ENCODE data around the gene BPTF.
"Not testable (repeated sequence)": the region's sequence is repeated elsewhere in the genome, so short reads cannot be mapped to it uniquely, and the experiment has no call there.

The BPTF gene

DNA sequence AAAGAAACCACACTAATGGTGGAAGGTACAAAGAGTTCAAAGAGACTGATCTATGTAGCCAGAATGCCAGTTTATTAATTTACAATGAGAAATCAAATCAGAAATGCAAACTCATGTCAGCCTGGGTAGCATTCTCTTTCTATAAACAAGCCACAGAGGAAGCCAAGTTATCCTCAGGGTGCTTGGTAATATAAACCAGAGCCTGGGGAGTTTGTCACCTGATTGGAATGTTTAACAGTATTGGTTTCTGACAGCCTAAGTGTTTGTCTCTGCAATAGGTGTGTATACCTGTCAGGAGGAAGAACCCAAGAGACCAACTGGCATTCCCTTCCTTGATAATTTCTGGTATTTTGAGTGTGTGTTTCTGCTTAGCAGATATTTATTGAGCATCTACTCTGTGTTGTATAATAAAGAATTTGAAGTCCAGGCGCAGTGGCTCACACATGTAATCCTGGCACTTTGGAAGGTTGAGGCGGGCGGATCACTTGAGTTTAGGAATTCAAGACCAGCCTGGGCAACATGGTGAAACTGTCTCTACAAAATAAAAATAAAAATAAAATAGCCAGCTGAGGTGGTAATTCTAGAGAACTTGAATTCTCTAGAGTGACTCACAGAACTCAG is 174.1 kb downstream of the BPTF start:
- TF ChIP-seq, protein P1, sequence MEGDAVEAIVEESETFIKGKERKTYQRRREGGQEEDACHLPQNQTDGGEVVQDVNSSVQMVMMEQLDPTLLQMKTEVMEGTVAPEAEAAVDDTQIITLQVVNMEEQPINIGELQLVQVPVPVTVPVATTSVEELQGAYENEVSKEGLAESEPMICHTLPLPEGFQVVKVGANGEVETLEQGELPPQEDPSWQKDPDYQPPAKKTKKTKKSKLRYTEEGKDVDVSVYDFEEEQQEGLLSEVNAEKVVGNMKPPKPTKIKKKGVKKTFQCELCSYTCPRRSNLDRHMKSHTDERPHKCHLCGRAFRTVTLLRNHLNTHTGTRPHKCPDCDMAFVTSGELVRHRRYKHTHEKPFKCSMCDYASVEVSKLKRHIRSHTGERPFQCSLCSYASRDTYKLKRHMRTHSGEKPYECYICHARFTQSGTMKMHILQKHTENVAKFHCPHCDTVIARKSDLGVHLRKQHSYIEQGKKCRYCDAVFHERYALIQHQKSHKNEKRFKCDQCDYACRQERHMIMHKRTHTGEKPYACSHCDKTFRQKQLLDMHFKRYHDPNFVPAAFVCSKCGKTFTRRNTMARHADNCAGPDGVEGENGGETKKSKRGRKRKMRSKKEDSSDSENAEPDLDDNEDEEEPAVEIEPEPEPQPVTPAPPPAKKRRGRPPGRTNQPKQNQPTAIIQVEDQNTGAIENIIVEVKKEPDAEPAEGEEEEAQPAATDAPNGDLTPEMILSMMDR (IDR thresholded peaks at IDR 0.05; ENCODE audit: insufficient read depth, low read depth, low read length, missing control alignments), result no peak
- no peak overlapping the region for H3K4me3 ChIP-seq (ENCODE audit: low read length)
- peak; percentile 82 for DNase-seq (ENCODE audit: low read depth)

DNA sequence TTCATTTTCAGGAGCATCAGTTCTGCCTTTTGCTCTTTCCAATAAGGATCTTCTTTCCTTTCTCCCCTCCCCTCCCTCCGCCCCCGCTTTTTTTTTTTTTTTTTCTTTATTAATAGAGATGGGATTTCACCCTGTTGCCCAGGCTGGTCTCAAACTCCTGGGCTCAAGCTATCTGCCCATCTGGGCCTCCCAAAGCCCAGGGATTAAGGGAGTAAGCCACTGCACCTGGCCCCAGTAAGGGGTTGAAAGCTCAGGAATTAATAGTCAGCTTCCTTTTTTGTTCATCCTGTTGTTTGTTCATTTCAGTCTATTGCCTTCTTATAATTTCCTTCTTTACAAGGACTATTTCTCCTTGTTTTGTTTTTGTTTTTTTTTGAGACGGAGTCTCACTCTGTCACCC is 178.9 kb downstream of the BPTF start:
- H3K4me3 ChIP-seq (ENCODE audit: low read length), result no peak overlapping the region
- no peak for DNase-seq (ENCODE audit: low read depth)
- TF ChIP-seq, protein P1 (IDR thresholded peaks at IDR 0.05; ENCODE audit: insufficient read depth, low read depth, low read length, missing control alignments), result no peak

DNA sequence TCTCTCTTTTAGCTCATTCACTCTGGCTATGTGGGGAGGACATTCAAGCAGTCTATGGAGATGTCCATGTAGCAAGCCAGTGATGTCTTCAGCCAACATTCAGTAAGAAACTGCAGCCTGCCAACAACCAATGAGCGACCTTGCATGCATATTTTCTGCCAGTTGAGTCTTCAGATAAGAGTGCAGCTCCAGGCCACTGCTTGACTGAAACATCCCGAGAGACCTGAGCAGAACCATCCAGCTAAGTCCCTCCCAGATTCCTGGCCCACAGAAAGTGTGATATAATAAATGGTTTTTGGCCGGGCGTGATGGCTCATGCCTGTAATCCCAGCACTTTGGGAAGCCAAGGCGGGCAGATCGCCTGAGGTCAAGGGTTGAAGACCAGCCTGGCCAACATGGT is 181.5 kb downstream of the BPTF start:
- H3K4me3 ChIP-seq (ENCODE audit: low read length), result no peak overlapping the region
- TF ChIP-seq, protein P1 (IDR thresholded peaks at IDR 0.05; ENCODE audit: insufficient read depth, low read depth, low read length, missing control alignments), result no peak
- DNase-seq (ENCODE audit: low read depth), result no peak

DNA sequence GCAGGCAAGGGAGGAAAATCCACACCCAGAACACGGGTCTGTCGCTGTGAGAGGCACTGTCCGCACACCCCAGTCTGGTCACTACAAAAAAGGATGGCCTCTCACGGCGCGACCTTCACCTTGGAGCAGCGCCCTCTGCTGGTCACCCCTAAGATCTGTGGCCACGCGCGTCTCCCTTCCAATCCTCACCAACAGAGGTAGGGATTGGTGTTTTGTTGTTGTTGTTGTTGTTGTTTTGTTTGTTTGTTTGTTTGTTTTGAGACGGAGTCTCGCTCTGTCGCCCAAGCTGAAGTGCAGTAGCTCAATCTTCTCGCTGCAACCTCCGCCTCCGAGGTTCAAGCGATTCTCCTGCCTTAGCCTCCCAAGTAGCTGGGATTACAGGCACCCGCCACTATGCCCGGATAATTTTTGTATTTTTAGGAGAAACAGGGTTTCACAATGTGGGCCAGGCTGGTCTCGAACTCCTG is 185.9 kb downstream of the BPTF start:
- DNase-seq (ENCODE audit: low read depth), result peak; percentile 29
- TF ChIP-seq, protein P1 (IDR thresholded peaks at IDR 0.05; ENCODE audit: insufficient read depth, low read depth, low read length, missing control alignments), result peak; percentile 65
- H3K4me3 ChIP-seq (ENCODE audit: low read length), result no peak overlapping the region

DNA sequence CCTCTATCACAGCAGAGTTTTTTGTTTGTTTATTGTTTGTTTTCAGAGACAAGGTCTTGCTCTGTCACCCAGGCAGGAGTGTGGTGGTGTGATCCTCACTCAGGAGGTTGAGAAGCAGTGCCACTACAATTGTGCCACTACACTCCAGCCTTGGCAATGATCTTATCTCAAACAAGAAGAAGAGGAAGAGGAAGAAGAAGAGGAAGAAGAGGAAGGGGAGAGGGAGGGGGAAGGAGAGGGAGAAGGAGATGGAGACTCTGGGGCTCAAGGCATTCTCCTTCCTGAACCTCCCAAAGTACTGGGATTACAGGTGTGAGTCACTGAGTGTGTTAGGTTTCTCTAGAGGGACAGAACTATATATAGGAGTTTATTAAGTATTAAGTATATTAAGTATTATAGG is 188.1 kb downstream of the BPTF start:
- no peak for DNase-seq (ENCODE audit: low read depth)
- TF ChIP-seq, protein P1 (IDR thresholded peaks at IDR 0.05; ENCODE audit: insufficient read depth, low read depth, low read length, missing control alignments), result no peak
- no peak overlapping the region for H3K4me3 ChIP-seq (ENCODE audit: low read length)

DNA sequence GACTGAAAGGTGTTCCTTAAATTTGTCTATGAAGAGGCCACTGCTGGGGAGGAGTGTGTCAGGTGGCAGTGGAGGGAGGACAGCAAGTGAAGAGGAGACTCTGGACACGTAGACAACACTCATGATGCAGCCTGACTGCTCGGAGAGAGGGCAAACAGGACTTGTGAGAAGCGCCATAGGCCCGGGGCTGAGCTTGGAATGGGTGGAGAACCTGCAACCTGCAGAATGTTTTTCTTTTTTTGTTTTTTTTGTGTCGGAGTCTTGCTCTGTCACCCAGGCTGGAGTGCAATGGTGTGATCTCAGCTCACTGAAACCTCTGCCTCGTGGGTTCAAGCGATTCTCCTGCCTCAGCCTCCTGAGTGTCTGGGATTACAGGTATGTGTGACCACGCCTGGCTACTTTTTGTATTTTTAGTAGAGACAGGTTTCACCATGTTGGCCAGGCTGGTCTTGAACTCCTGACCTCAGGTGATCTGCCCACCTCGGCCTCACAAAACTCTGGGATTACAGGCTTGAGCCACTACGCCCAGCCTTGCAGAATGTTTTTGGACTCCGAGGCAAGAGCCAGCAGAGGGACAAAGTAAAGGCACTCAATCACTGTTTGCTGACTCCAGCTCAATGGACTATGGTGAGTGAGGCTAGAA is 189.9 kb downstream of the BPTF start:
- DNase-seq (ENCODE audit: low read depth), result no peak
- TF ChIP-seq, protein P1 (IDR thresholded peaks at IDR 0.05; ENCODE audit: insufficient read depth, low read depth, low read length, missing control alignments), result no peak
- H3K4me3 ChIP-seq (ENCODE audit: low read length), result no peak overlapping the region

DNA sequence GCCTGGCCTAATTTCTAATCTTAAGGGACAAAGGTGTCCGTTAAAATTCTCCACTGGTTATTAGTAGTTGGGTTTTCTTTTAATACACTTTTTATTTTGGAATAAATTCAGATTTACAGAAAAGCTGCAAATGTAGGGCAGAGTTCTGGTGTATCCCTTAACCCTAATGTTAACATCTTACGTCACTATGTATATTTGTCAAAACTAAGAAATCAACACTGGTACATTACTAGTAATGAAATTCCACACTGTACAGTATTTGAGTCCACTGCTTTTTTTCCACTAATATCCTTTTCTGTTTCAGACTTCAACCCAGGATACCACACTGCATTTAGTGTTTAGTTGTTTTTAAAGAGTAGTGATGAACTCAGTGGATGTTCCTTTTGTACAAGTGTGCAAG is 191.5 kb downstream of the BPTF start:
- TF ChIP-seq, protein P1 (IDR thresholded peaks at IDR 0.05; ENCODE audit: insufficient read depth, low read depth, low read length, missing control alignments), result no peak
- H3K4me3 ChIP-seq (ENCODE audit: low read length), result no peak overlapping the region
- no peak for DNase-seq (ENCODE audit: low read depth)

DNA sequence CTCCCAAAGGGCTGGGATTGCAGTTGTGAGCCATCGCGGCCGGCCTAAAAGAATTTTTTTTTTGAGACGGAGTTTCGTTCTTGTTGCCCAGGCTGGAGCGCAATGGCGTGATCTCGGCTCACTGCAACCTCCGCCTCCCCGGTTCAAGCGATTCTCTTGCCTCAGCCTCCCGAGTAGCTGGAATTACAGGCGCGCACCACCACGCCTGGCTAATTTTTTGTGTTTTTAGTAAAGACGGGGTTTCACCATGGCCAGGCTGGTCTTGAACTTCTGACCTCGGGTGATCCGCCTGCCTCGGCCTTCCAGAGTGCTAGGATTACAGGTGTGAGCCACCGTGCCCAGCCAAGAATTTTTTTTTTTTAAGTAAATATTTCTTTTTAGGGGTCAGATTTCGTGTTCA is 193.2 kb downstream of the BPTF start:
- not testable (repeated sequence) for H3K4me3 ChIP-seq (ENCODE audit: low read length); DNase-seq (ENCODE audit: low read depth)

Data from epithelial cell of esophagus (primary cell).